A673 (cell line): ENCODE data around the gene OR56B1. TPM values are rescaled to one million over a fixed set of nuclear protein-coding genes. Genes with fewer than 3 reads are reported as not detected.

Experiments used
- Bru-seq: library from RNA; stranded (reverse); fragments of 400-500 nt; gene quantifications from one replicate; lab custom pipeline; 2021; lab: Mats Ljungman, UMichigan
- BruChase-seq, 2 experiments: library from RNA; stranded (reverse); fragments of 400-500 nt; gene quantifications; one replicate each; lab custom pipeline; 2021; lab: Mats Ljungman, UMichigan
- BruUV-seq: library from RNA; stranded (reverse); fragments of 400-500 nt; replicated peaks from 2 replicates; lab custom pipeline; 2021; lab: Mats Ljungman, UMichigan
- CTCF ChIA-PET: fragments of 300-600 bp; sonication (Branson Sonifier 250); formaldehyde crosslinking; loops from one replicate; lab custom pipeline; 2022; ENCODE audit warnings: antibody characterized with exemption; lab: Charles Lee
- POLR2A ChIA-PET: fragments of 300-600 bp; sonication (Branson Sonifier 250); formaldehyde crosslinking; loops from one replicate; lab custom pipeline; 2022; ENCODE audit warnings: antibody characterized with exemption; ENCODE audit not compliant: low non-redundant PET; lab: Charles Lee
- DNase-seq: peaks from one replicate; pipeline ENCODE4 v3.0.0-alpha.2; 2015; ENCODE audit warnings: low spot score
- H3K27ac ChIP-seq: fragments of 200-600 bp; sonication (generic); 2 replicates; pipeline ENCODE4 v1.5.1; 2016; ENCODE audit warnings: mixed run types, low read depth, mild to moderate bottlenecking, mixed read lengths, antibody characterized with exemption, low read length; ENCODE audit not compliant: poor library complexity, severe bottlenecking
- H3K27me3 ChIP-seq: fragments of 200-600 bp; sonication (generic); replicated peaks from 2 replicates; pipeline ENCODE4 v1.6.1; 2017; ENCODE audit warnings: mixed run types, low read depth, mild to moderate bottlenecking, mixed read lengths, antibody characterized with exemption, low read length; ENCODE audit not compliant: insufficient read depth, poor library complexity
- H3K36me3 ChIP-seq: fragments of 200-600 bp; sonication (generic); 2 replicates; pipeline ENCODE4 v1.6.1; 2016; ENCODE audit warnings: mixed run types, mild to moderate bottlenecking, mixed read lengths, antibody characterized with exemption, low read length; ENCODE audit not compliant: insufficient read depth, poor library complexity, severe bottlenecking
- H3K4me1 ChIP-seq: fragments of 200-600 bp; sonication (generic); 2 replicates; pipeline ENCODE4 v1.6.1; 2017; ENCODE audit warnings: mixed run types, mild to moderate bottlenecking, mixed read lengths, antibody characterized with exemption, low read length; ENCODE audit not compliant: insufficient read depth, poor library complexity, severe bottlenecking
- H3K4me3 ChIP-seq: fragments of 200-600 bp; sonication (generic); 2 replicates; pipeline ENCODE4 v1.5.1; 2016; ENCODE audit warnings: low read depth, mixed run types, mild to moderate bottlenecking, mixed read lengths, low read length; ENCODE audit not compliant: poor library complexity, severe bottlenecking
- H3K9me3 ChIP-seq: fragments of 200-600 bp; sonication (generic); 2 replicates; pipeline ENCODE4 v1.6.1; 2016; ENCODE audit warnings: mixed run types, low read depth, mild to moderate bottlenecking, mixed read lengths, antibody characterized with exemption, low read length; ENCODE audit not compliant: poor library complexity, severe bottlenecking
- EZH2 ChIP-seq: fragments of 200-600 bp; sonication (generic); IDR thresholded peaks from 2 replicates; pipeline ENCODE4 v1.6.1; 2017; ENCODE audit warnings: borderline replicate concordance, low read depth, mild to moderate bottlenecking, mixed read lengths, antibody characterized with exemption, low read length; ENCODE audit not compliant: poor library complexity, severe bottlenecking
- intact Hi-C: fragments of 100-400 bp; cut with micrococcal nuclease; formaldehyde crosslinking; loops from one replicate; pipeline ENCODE4 v1.10.0; 2022; ENCODE audit not compliant: unreplicated experiment
- long read RNA-seq: library from polyadenylated mRNA; stranded (forward); transcript quantifications from one replicate; pipeline ENCODE4 v2.0.0, GENCODE V29; 2022
- total RNA-seq: library from RNA; stranded (reverse); gene quantifications from 2 replicates; pipeline ENCODE4 v1.2.3, GENCODE V29; 2021
- TF ChIP-seq, protein P1 (sequence below): fragments of 300-800, 200-600 bp; sonication (generic); conservative IDR thresholded peaks from 2 replicates; pipeline ENCODE4 v1.5.1; 2017; ENCODE audit warnings: low read depth, mild to moderate bottlenecking, antibody characterized with exemption, low read length, moderate library complexity, mixed read lengths

Gene OR56B1, protein sequence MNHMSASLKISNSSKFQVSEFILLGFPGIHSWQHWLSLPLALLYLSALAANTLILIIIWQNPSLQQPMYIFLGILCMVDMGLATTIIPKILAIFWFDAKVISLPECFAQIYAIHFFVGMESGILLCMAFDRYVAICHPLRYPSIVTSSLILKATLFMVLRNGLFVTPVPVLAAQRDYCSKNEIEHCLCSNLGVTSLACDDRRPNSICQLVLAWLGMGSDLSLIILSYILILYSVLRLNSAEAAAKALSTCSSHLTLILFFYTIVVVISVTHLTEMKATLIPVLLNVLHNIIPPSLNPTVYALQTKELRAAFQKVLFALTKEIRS
- total RNA-seq = not detected in 2 replicates
- Bru-seq, nascent RNA = not detected
- BruChase-seq, experiment 1, labeled RNA remaining after a 2-hour chase = not detected
- BruChase-seq, experiment 2, labeled RNA remaining after a 6-hour chase = not detected
- long read RNA-seq = 0 reads

DNA sequence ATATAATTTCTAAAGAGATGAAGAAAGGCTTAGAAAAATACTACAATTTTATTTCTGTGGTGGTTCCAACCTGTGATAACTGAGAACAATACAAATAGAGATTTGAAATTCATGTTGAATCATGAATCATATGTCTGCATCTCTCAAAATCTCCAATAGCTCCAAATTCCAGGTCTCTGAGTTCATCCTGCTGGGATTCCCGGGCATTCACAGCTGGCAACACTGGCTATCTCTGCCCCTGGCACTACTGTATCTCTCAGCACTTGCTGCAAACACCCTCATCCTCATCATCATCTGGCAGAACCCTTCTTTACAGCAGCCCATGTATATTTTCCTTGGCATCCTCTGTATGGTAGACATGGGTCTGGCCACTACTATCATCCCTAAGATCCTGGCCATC is at the start of gene OR56B1:
OR56B1 (plus strand) TSS at position 53 of the 400 bp plus-strand sequence; CDS start at position 122, 69 bp downstream.
- no peaks in the 10 kb centered on the region for H3K36me3 ChIP-seq
- BruUV-seq = no TSS peak
- intact Hi-C loops = no loop called here
- H3K27me3 ChIP-seq = no peaks in the 10 kb centered on the region
- H3K4me3 ChIP-seq = no peak within 1 kb of the TSS
- TF ChIP-seq EZH2 = no peak
- TF ChIP-seq, protein P1, sequence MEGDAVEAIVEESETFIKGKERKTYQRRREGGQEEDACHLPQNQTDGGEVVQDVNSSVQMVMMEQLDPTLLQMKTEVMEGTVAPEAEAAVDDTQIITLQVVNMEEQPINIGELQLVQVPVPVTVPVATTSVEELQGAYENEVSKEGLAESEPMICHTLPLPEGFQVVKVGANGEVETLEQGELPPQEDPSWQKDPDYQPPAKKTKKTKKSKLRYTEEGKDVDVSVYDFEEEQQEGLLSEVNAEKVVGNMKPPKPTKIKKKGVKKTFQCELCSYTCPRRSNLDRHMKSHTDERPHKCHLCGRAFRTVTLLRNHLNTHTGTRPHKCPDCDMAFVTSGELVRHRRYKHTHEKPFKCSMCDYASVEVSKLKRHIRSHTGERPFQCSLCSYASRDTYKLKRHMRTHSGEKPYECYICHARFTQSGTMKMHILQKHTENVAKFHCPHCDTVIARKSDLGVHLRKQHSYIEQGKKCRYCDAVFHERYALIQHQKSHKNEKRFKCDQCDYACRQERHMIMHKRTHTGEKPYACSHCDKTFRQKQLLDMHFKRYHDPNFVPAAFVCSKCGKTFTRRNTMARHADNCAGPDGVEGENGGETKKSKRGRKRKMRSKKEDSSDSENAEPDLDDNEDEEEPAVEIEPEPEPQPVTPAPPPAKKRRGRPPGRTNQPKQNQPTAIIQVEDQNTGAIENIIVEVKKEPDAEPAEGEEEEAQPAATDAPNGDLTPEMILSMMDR = no peak
- no peaks in the 10 kb centered on the region for H3K9me3 ChIP-seq
- DNase-seq = no peak
- CTCF ChIA-PET = no interaction called here
- no peaks in the 10 kb centered on the region for H3K4me1 ChIP-seq
- no peak within 1 kb of the TSS for H3K27ac ChIP-seq
- POLR2A ChIA-PET = no interaction called here

DNA sequence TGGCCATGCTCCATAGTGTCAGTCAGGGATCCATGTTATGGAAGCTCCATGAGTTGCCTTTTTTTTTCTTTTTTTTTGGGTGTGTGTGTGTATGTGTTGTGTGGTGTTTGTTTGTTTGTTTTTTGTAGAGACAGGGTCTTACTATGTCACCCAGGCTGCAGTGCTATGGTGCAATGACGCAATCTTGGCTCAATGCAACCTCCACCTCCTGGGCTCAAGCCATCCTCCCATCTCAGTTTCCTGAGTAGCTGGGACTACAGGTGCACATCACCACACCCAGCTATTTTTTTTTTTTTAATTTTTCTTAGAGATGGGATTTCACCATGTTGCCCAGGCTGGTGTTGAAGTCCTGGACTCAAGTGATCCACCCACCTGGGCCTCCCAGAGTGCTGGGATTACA is 47.8 kb upstream of the OR56B1 start:
- no peak overlapping the region for H3K4me3 ChIP-seq
- no peaks in the 10 kb centered on the region for H3K9me3 ChIP-seq
- CTCF ChIA-PET = no interaction called here
- no peak overlapping the region for H3K27ac ChIP-seq
- no peaks in the 10 kb centered on the region for H3K36me3 ChIP-seq
- intact Hi-C loops = no loop called here
- POLR2A ChIA-PET = no interaction called here
- H3K27me3 ChIP-seq = no peaks in the 10 kb centered on the region
- H3K4me1 ChIP-seq = no peaks in the 10 kb centered on the region
- no TSS peak for BruUV-seq
- TF ChIP-seq, protein P1 = no peak
- TF ChIP-seq EZH2 = no peak
- no peak for DNase-seq

DNA sequence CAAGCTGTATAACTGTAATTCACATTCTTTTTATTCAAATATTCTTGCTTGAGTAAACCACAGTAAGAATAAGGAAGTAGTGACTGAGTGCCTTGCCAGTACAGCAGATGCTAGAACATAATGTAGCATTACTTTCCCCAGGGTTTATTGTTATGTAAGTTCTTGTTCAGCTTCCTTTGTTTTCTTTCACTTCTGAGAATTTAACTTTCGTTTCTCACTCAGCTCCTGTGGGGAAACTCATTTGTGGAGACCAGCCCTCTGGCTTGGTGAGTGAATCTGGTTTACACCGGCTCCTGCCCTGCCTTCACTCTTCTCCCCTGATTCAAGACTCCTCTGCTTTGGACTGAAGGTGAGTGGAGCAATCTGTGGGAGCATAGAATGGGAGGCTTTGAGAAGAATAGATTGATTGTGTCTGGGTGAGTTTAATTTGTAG is 46.7 kb upstream of the OR56B1 start, which contains the start of gene TRIM22:
TRIM22 (plus strand) TSS at position 240 of the 433 bp plus-strand sequence. CDS start 6,443 bp downstream, outside the sequence.
- POLR2A ChIA-PET = no interaction called here
- Histone ChIP-seq H3K36me3 (no peaks in the 10 kb centered on the region), H3K4me1 (no peaks in the 10 kb centered on the region), H3K4me3 (no peak within 1 kb of the TSS), H3K9me3 (no peaks in the 10 kb centered on the region), H3K27ac (no peak within 1 kb of the TSS), H3K27me3 (no peaks in the 10 kb centered on the region)
- TF ChIP-seq, protein P1 = no peak
- TF ChIP-seq EZH2 = no peak
- CTCF ChIA-PET = no interaction called here
- peak; percentile 5 for DNase-seq
- intact Hi-C loops = no loop called here
- BruUV-seq = no TSS peak
